Aorta (tissue), 5 donors: ENCODE results near the gene PMM2. TPM values are rescaled to one million over a fixed set of nuclear protein-coding genes. Genes with fewer than 3 reads are reported as not detected.

ENCODE experiments used
- ATAC-seq: fragments of 200-7000 bp; cut with Tn5 transposase; one replicate; pipeline ENCODE4 v1.9.1; 2022; ENCODE audit warnings: moderate library complexity; ENCODE audit not compliant: low FRiP score
- DNase-seq, 2 donors: peaks; one replicate each; pipeline ENCODE4 v3.0.0-alpha.2; 2020
- H3K27ac ChIP-seq, 2 donors: one replicate each; pipeline ENCODE4 v1.5.1; 2013; ENCODE audit warnings: low read length in 2 of 2, mild to moderate bottlenecking in 2 of 2, moderate library complexity in 2 of 2, control low read depth in 1 of 2, inconsistent platforms in 1 of 2, low read depth in 1 of 2
- H3K27me3 ChIP-seq, 2 donors: one replicate each; pipeline ENCODE4 v1.6.1; 2013; ENCODE audit warnings: control low read depth in 1 of 2, low read length in 1 of 2, mild to moderate bottlenecking in 1 of 2, moderate library complexity in 1 of 2; ENCODE audit not compliant: insufficient read depth in 2 of 2, control insufficient read depth in 1 of 2
- H3K36me3 ChIP-seq, 2 donors: one replicate each; pipeline ENCODE4 v1.6.1; 2013; ENCODE audit warnings: control low read depth in 1 of 2, low read length in 1 of 2, mild to moderate bottlenecking in 1 of 2; ENCODE audit not compliant: insufficient read depth in 2 of 2, control insufficient read depth in 1 of 2
- H3K4me1 ChIP-seq, 2 donors: one replicate each; pipeline ENCODE4 v1.6.1; 2013; ENCODE audit warnings: low read length in 2 of 2, control low read depth in 1 of 2, mild to moderate bottlenecking in 1 of 2, moderate library complexity in 1 of 2; ENCODE audit not compliant: insufficient read depth in 2 of 2, control insufficient read depth in 1 of 2
- H3K4me3 ChIP-seq, 2 donors: one replicate each; pipeline ENCODE4 v1.5.1; 2013; ENCODE audit warnings: low read length in 2 of 2, control low read depth in 1 of 2, mild to moderate bottlenecking in 1 of 2
- H3K9me3 ChIP-seq: one replicate; pipeline ENCODE4 v1.6.1; 2013; ENCODE audit warnings: mild to moderate bottlenecking, low read length; ENCODE audit not compliant: control insufficient read depth
- WGBS, 2 donors: extraction: QIAGEN DNeasy Blood & Tissue Kit; methylation state at CpG; one replicate each; pipeline ENCODE4 v1.1.7; 2013; 5-methylcytosine and 5-hydroxymethylcytosine counted together
- intact Hi-C, 2 donors: fragments of 100-400 bp; cut with DNase I; formaldehyde crosslinking; loops; one replicate each; pipeline versions ENCODE4 v1.14.2 to v1.15.0; 2022
- polyA plus RNA-seq, 2 donors: library from polyadenylated mRNA; stranded (reverse); fragments of 200-250 nt; gene quantifications; one replicate each; pipeline ENCODE4 v1.2.3, GENCODE V29; 2013
- total RNA-seq, 2 donors: library from RNA; stranded (reverse); fragmentation: NEBNext Ultra II Directional; extraction: Animal tissue kit (Norgen Biotek cat#: 25700); gene quantifications; one replicate each; pipeline ENCODE4 v1.2.1, GENCODE V29; 2021
- donor health status: healthy with polysubstance abuse.
- donor health status: Bipolar disorder and iron deficiency.
- donor health status: DM: no; HTN: no; CAD: no.
- donor health status: DM: no; HTN: no; CAD: no.
- donor health status: DM: yes; HTN: yes; CAD: no.

PMM2 gene
- total and polyA plus RNA-seq, 4 donors: 7.8 to 48.4 (median 31.7) TPM

GRCh38 chr16:8864480-8865110, 67.0 kb downstream of the PMM2 start:
- no peak overlapping the region for H3K4me3 ChIP-seq
- H3K27me3 ChIP-seq: no peaks in the 10 kb centered on the region
- intact Hi-C loops: loop anchor here in 1 of 2 donors (5.0 kb wide), 1 partner anchor 67 kb away; the partner anchor contains the start of genes PMM2 and TMEM186
- no peaks in the 10 kb centered on the region for H3K4me1 ChIP-seq
- H3K27ac ChIP-seq: no peak overlapping the region
- WGBS, 2 donors: 13 to 17% methylated on average over 13 of the region's 13 CpGs
- H3K9me3 ChIP-seq: no peaks in the 10 kb centered on the region
- DNase-seq (peak in 1 of 2 donors; percentile 63), ATAC-seq (no peak)
- H3K36me3 ChIP-seq: no peaks in the 10 kb centered on the region

- Histone ChIP-seq H3K4me1 (no peaks in the 10 kb centered on the region), H3K4me3 (no peak overlapping the region), H3K9me3 (no peaks in the 10 kb centered on the region), H3K27me3 (no peaks in the 10 kb centered on the region), H3K36me3 (no peaks in the 10 kb centered on the region), H3K27ac (no peak overlapping the region)
- WGBS, 2 donors: 77 to 81% methylated on average over 14 of the region's 14 CpGs
- DNase-seq: no peak
- no peak for ATAC-seq
- intact Hi-C loops: loop anchor here in 1 of 2 donors (5.0 kb wide), 1 partner anchor 68 kb away; the partner anchor contains the start of genes PMM2 and TMEM186
Measured at GRCh38 chr16:8865145-8865882, 67.7 kb downstream of the PMM2 start.

DNA sequence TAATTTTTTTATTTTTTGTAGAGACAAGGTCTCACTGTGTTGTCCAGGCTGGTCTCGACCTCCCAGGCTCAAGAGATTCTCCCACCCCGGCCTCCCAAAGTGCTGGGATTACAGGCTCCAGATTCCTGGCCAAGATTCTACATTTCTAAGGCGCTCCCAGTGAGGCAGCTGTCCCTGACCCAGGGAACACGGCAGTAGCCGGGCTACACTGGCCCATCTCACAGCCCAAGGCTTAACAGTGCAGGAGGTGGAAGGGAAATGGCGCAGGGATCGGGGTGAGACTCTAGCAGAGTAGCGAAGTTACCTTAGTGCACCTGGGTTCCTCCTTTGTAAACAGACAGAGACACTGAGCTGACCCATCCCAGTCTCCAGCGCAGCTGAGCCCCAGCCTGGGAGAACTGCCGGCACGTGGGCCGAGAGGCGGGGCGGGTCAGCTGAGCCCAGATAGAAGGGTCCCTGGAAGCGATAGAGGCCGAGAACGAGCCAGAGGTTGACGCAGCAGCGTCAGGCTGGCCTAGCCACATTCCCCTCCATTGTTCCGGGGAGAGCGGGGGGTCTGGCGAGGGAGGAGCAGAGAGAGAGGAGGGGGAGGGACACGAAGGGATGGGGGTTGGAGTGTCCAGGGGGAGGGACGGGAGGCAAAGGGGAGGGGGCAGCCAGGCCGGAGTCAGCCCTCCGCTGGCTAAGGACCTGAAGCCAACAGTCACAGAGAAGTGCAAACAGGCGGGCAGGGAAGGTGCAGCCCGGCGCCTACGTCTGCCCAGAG, 68.7 kb downstream of the PMM2 start:
- DNase-seq (no peak), ATAC-seq (peak; percentile 26)
- H3K9me3 ChIP-seq: no peaks in the 10 kb centered on the region
- H3K4me1 ChIP-seq: no peaks in the 10 kb centered on the region
- WGBS, 2 donors: 15 to 22% methylated on average over 28 to 30 of the region's 30 CpGs
- H3K27me3 ChIP-seq: no peaks in the 10 kb centered on the region
- H3K27ac ChIP-seq: no peak overlapping the region
- intact Hi-C loops: loop anchor here in 1 of 2 donors (5.0 kb wide), 1 partner anchor 69 kb away; the partner anchor contains the start of genes PMM2 and TMEM186
- no peaks in the 10 kb centered on the region for H3K36me3 ChIP-seq
- H3K4me3 ChIP-seq: peak overlapping the region; percentile 59 to 82

DNA sequence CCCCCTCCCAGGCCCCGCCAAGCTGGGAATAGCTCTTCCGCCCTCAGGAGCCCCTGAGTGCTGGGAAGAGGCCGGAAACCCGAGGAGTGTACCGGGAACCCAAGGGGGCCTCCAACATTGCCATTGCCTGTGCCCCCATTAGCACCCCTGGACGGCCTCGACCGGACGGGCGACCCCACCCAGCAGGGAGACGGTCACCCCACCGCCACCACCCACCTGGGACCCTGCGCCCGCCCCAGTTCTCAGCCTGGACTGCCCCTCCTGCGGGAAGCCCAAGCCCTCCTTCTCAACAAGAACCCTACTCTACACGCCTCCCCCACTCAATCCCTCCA, 69.2 kb downstream of the PMM2 start:
- Histone ChIP-seq H3K36me3 (no peaks in the 10 kb centered on the region), H3K27ac (no peak overlapping the region), H3K27me3 (no peaks in the 10 kb centered on the region), H3K4me1 (no peaks in the 10 kb centered on the region), H3K9me3 (no peaks in the 10 kb centered on the region), H3K4me3 (peak overlapping the region; percentile 59 to 82)
- ATAC-seq (no peak), DNase-seq (no peak)
- intact Hi-C loops: loop anchor here in 1 of 2 donors (5.0 kb wide), 1 partner anchor 70 kb away; the partner anchor contains the start of genes PMM2 and TMEM186
- WGBS, 2 donors: 1 to 5% methylated on average over 13 to 16 of the region's 16 CpGs

DNA sequence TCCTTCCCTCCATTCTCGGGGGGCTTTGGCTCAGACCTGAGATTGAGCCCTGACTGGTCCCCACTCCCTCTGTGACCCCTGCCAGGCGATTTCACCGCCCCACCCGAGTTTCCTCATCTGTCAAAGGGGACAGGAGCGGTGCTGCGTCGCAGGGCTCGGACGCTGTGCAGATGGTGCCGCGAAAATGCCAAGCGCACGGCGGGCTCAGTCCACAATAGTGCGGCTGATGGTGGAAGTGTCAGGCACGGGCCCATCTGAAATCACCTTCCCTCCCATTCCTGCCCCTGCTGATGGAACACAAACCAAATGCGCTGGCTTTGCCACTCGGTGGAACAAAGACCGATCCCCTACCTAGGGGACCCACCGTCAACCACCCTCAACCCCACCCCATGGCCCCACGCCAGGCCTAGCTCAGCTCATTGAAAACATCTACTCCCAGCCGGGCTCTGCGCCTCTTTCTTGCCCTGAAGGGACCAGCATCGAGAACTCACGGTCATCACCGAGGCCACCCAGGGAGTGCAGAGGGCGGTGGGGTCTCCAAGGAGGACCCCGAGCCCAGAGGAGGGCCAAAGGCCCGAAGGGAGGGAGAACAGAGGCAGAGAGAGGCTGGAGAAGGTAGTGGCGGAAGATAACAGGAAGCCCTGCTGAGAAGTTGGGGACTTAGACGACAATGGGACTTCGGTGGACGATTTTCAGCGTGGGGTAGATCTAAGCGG, 69.7 kb downstream of the PMM2 start:
- DNase-seq (peak; percentile 73 to 86), ATAC-seq (peak; percentile 20)
- intact Hi-C loops: loop anchor here in 1 of 2 donors (5.0 kb wide), 1 partner anchor 70 kb away; the partner anchor contains the start of genes PMM2 and TMEM186
- Histone ChIP-seq H3K36me3 (no peaks in the 10 kb centered on the region), H3K4me3 (peak overlapping the region; percentile 59 to 82), H3K27ac (no peak overlapping the region), H3K9me3 (no peaks in the 10 kb centered on the region), H3K4me1 (no peaks in the 10 kb centered on the region), H3K27me3 (no peaks in the 10 kb centered on the region)
- WGBS, 2 donors: 1% methylated on average over 35 of the region's 35 CpGs

- Histone ChIP-seq H3K27me3 (no peaks in the 10 kb centered on the region), H3K4me1 (no peaks in the 10 kb centered on the region), H3K9me3 (no peaks in the 10 kb centered on the region), H3K4me3 (peak overlapping the region; percentile 59 to 82), H3K27ac (peak overlapping the region in 1 of 2 donors; percentile 13), H3K36me3 (no peaks in the 10 kb centered on the region)
- WGBS, 2 donors: 0 to 1% methylated on average over 16 of the region's 16 CpGs
- intact Hi-C loops: loop anchor here (2.0 to 5.0 kb wide), 2 partner anchors 71 kb away; partner anchors contain the start of genes PMM2 (in 2 of the 2) and TMEM186 (in 2 of the 2)
- ATAC-seq (no peak), DNase-seq (no peak)
Measured at GRCh38 chr16:8867932-8868415, 70.3 kb downstream of the PMM2 start.

- 1 to 2% methylated on average over 46 to 83 of the region's 83 CpGs for WGBS, 2 donors
- peak within 1 kb of the TSS; percentile 59 to 82 for H3K4me3 ChIP-seq
- peak; percentile 92 to 95 for DNase-seq
- H3K36me3 ChIP-seq: no peaks in the 10 kb centered on the region
- no peaks in the 10 kb centered on the region for H3K27me3 ChIP-seq
- H3K4me1 ChIP-seq: no peaks in the 10 kb centered on the region
- H3K9me3 ChIP-seq: no peaks in the 10 kb centered on the region
- intact Hi-C loops: loop anchor here (2.0 to 5.0 kb wide), 2 partner anchors 71 to 72 kb away; partner anchors contain the start of genes PMM2 (in 2 of the 2) and TMEM186 (in 2 of the 2)
- ATAC-seq: peak; percentile 94
- H3K27ac ChIP-seq: peak within 1 kb of the TSS in 1 of 2 donors; percentile 13
Measured at GRCh38 chr16:8868416-8869211, 71.0 kb downstream of the PMM2 start, which contains the start of gene CARHSP1. TSS of gene CARHSP1 (minus strand) at chr16:8869006. CDS start at chr16:8859328, 9,678 bp downstream.
